Left lung (tissue), 10 donors: ENCODE measurements around the gene AIDA. TPM values are rescaled to one million over a fixed set of nuclear protein-coding genes. Genes with fewer than 3 reads are reported as not detected.

ENCODE experiments used
- ATAC-seq: fragments of 200-7000 bp; cut with Tn5 transposase; one replicate; pipeline ENCODE4 v1.9.1; 2020; ENCODE audit warnings: moderate library complexity
- DNase-seq, 4 donors: peaks; one replicate each; pipeline ENCODE4 v3.0.0-alpha.2; 2013 to 2020
- H3K27ac ChIP-seq, 2 donors: fragments of 200-600 bp; sonication (generic) in 1 of 2; one replicate each; pipeline versions ENCODE4 v1.5.0 to v1.8.0; 2020 to 2021
- H3K27me3 ChIP-seq, 2 donors: fragments of 200-600 bp; sonication (generic) in 1 of 2; one replicate each; pipeline versions ENCODE4 v1.5.0 to v1.8.0; 2020 to 2021
- H3K36me3 ChIP-seq, 2 donors: fragments of 200-600 bp; sonication (generic) in 1 of 2; one replicate each; pipeline versions ENCODE4 v1.5.0 to v1.8.0; 2020 to 2021
- H3K4me1 ChIP-seq, 2 donors: fragments of 200-600 bp; one replicate each; pipeline ENCODE4 v1.8.0; 2021
- H3K4me3 ChIP-seq, 2 donors: fragments of 200-600 bp; sonication (generic) in 1 of 2; one replicate each; pipeline versions ENCODE4 v1.5.0 to v1.8.0; 2020 to 2021; ENCODE audit warnings: mild to moderate bottlenecking in 1 of 2
- H3K9me3 ChIP-seq, 2 donors: fragments of 200-600 bp; sonication (generic) in 1 of 2; one replicate each; pipeline versions ENCODE4 v1.5.0 to v1.8.0; 2020 to 2021
- CTCF ChIP-seq, 2 donors: fragments of 200-600 bp; sonication (generic) in 1 of 2; IDR thresholded peaks; one replicate each; pipeline versions ENCODE4 v1.5.0 to v1.8.0; 2021; ENCODE audit warnings: antibody characterized with exemption in 2 of 2
- intact Hi-C, 2 donors: fragments of 100-400 bp; cut with DNase I; formaldehyde crosslinking; loops; one replicate each; pipeline versions ENCODE4 v1.11.2 to v1.14.2; 2022
- polyA plus RNA-seq, 6 donors: library from polyadenylated mRNA; unstranded; fragments of 120-200 nt; gene quantifications; one replicate each; pipeline ENCODE4 v1.2.1, GENCODE V29; 2013; ENCODE audit not compliant: insufficient read length in 6 of 6
- total RNA-seq, 2 donors: library from RNA; stranded (reverse); fragmentation: NEBNext Ultra II Directional; extraction: Animal tissue kit (Norgen Biotek cat#: 25700); gene quantifications; one replicate each; pipeline ENCODE4 v1.2.1, GENCODE V29; 2021
- donor health status: DM: no; HTN: yes; CAD: no.
- donor health status: DM: no; HTN: no; CAD: no.

Gene AIDA
- total and polyA plus RNA-seq, 8 donors = 71.8 to 96.7 (median 88.3) TPM

- Histone ChIP-seq H3K9me3 (no peaks in the 10 kb centered on the region), H3K4me1 (no peaks in the 10 kb centered on the region), H3K36me3 (peaks cover 10 to 81% of the 10 kb centered on the region in 2 donors), H3K27me3 (no peaks in the 10 kb centered on the region), H3K27ac (no peak overlapping the region), H3K4me3 (no peak overlapping the region)
- no peak for TF ChIP-seq CTCF (IDR thresholded peaks at IDR 0.05)
- intact Hi-C loops = no loop called here
- no peak for DNase-seq
- ATAC-seq = no peak
Observed at GRCh38 chr1:222665964-222666363, 46.3 kb downstream of the AIDA start.

DNA sequence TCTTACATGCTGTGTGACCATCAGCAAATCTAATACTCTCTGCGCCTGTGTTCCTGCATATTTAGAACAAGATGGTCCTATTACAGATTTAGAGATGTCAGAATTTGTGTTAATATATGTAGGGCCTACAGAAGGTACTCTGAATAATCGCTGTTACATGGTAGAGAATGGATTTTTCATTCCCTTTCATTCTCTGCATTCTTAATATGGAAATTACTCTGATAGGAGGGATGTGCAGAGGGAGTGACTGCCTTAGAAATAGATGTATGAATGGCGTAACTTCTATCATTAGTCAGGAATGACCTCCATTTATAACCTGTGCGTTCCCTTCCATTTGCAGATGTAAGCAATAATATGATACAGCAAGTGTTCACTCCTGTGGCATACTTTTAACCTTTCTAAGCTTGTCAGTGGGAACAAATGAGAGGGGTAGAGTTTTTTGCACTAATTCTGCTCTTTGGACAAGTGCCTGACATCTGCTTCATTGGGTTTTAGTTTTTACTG, 48.8 kb downstream of the AIDA start:
- H3K4me1 ChIP-seq = no peaks in the 10 kb centered on the region
- peaks cover 10 to 96% of the 10 kb centered on the region in 2 donors for H3K36me3 ChIP-seq
- DNase-seq = no peak
- ATAC-seq = no peak
- H3K27me3 ChIP-seq = no peaks in the 10 kb centered on the region
- no peak overlapping the region for H3K27ac ChIP-seq
- H3K9me3 ChIP-seq = no peaks in the 10 kb centered on the region
- no peak overlapping the region for H3K4me3 ChIP-seq
- no peak for TF ChIP-seq CTCF (IDR thresholded peaks at IDR 0.05)
- intact Hi-C loops = no loop called here

DNA sequence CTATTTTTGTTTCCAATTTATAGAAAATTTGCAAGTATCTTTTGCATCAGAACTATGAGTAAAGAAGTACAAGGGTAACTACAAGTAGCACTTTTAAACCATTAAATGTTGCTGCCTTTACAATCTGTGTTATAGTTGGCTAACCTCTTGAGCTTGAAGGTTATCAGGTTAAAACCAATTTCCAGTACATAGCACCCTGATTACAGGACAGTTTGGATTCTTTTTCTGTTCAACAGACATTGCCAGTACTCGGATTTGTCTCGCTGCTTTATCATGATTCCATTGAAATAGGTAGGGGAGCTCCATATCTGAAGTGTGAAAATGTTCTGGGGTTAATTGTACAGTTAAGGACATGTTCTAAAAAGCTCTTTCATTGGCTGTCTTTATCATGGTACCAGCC, 54.4 kb downstream of the AIDA start:
- Histone ChIP-seq H3K9me3 (no peaks in the 10 kb centered on the region), H3K27ac (no peak overlapping the region), H3K36me3 (peaks cover 9 to 96% of the 10 kb centered on the region in 2 donors), H3K4me1 (peaks cover 0 to 17% of the 10 kb centered on the region in 2 donors), H3K27me3 (no peaks in the 10 kb centered on the region), H3K4me3 (no peak overlapping the region)
- ATAC-seq = no peak
- no peak for TF ChIP-seq CTCF (IDR thresholded peaks at IDR 0.05)
- intact Hi-C loops = no loop called here
- no peak for DNase-seq

- ATAC-seq = no peak
- no peak for TF ChIP-seq CTCF (IDR thresholded peaks at IDR 0.05)
- Histone ChIP-seq H3K9me3 (no peaks in the 10 kb centered on the region), H3K27ac (no peak overlapping the region), H3K27me3 (no peaks in the 10 kb centered on the region), H3K4me1 (peaks cover 0 to 17% of the 10 kb centered on the region in 2 donors), H3K4me3 (no peak overlapping the region), H3K36me3 (peaks cover 0 to 96% of the 10 kb centered on the region in 2 donors)
- intact Hi-C loops = no loop called here
- no peak for DNase-seq
Observed at GRCh38 chr1:222656391-222657155, 55.7 kb downstream of the AIDA start.

GRCh38 chr1:222654849-222655248, 57.4 kb downstream of the AIDA start:
- peaks cover 0 to 17% of the 10 kb centered on the region in 2 donors for H3K4me1 ChIP-seq
- DNase-seq = peak in 1 of 4 donors; percentile 56
- peak overlapping the region; percentile 45 to 67 for H3K27ac ChIP-seq
- intact Hi-C loops = no loop called here
- H3K9me3 ChIP-seq = no peaks in the 10 kb centered on the region
- TF ChIP-seq CTCF (IDR thresholded peaks at IDR 0.05) = no peak
- ATAC-seq = peak; percentile 80
- no peaks in the 10 kb centered on the region for H3K27me3 ChIP-seq
- H3K4me3 ChIP-seq = no peak overlapping the region
- peaks cover 0 to 95% of the 10 kb centered on the region in 2 donors for H3K36me3 ChIP-seq
